HG03064 (cell line): ENCODE data around the gene POLR1C.
"Not testable (repeated sequence)": the region's sequence is repeated elsewhere in the genome, so short reads cannot be mapped to it uniquely, and the experiment has no call there.

ENCODE experiments used
- ATAC-seq: cut with Tn5 transposase; IDR thresholded peaks from one replicate; pipeline ENCODE4 v1.9.1; 2021; ENCODE audit warnings: low read depth; ENCODE audit not compliant: unreplicated experiment

The POLR1C gene

GRCh38 chr6:43516697-43517504, at the start of gene POLR1C, which contains the start of gene YIPF3:
Gene POLR1C, plus strand, starts transcription at chr6:43517089. Its CDS starts 21 bp downstream, at chr6:43517110.
Gene YIPF3, minus strand, starts transcription at chr6:43516926. Its CDS starts 119 bp downstream, at chr6:43516807.
- peak; percentile 68 for ATAC-seq

GRCh38 chr6:43467265-43467664, 49.6 kb upstream of the POLR1C start:
- ATAC-seq = not testable (repeated sequence)

- ATAC-seq = no peak
These were observed 49.1 kb upstream of the POLR1C start for GRCh38 chr6:43467752-43468151.

GRCh38 chr6:43468240-43468639, 48.6 kb upstream of the POLR1C start:
- no peak for ATAC-seq

GRCh38 chr6:43468748-43469681, 47.9 kb upstream of the POLR1C start:
- no peak for ATAC-seq

- ATAC-seq = no peak
These were observed 46.9 kb upstream of the POLR1C start for GRCh38 chr6:43469947-43470346.

- no peak for ATAC-seq
These were observed 45.5 kb upstream of the POLR1C start for GRCh38 chr6:43471399-43471798.

GRCh38 chr6:43472515-43472914, 44.4 kb upstream of the POLR1C start:
- ATAC-seq = no peak

GRCh38 chr6:43475516-43475915, 41.4 kb upstream of the POLR1C start:
- no peak for ATAC-seq

- no peak for ATAC-seq
These were observed 40.1 kb upstream of the POLR1C start for GRCh38 chr6:43476746-43477145.

- ATAC-seq = peak; percentile 85
These were observed 39.5 kb upstream of the POLR1C start, which contains the start of gene TJAP1 for GRCh38 chr6:43477235-43478007. Gene TJAP1, plus strand, starts transcription at chr6:43477570. Its CDS starts 21,432 bp downstream, at chr6:43499002.

- no peak for ATAC-seq
These were observed 38.9 kb upstream of the POLR1C start for GRCh38 chr6:43478008-43478372.

GRCh38 chr6:43481075-43481474, 35.8 kb upstream of the POLR1C start:
- ATAC-seq = no peak

GRCh38 chr6:43481591-43482236, 35.2 kb upstream of the POLR1C start:
- ATAC-seq = no peak

- ATAC-seq = no peak
These were observed 28.1 kb upstream of the POLR1C start for GRCh38 chr6:43488667-43489276.

GRCh38 chr6:43489277-43490072, 27.4 kb upstream of the POLR1C start:
- no peak for ATAC-seq

GRCh38 chr6:43490523-43490939, 26.4 kb upstream of the POLR1C start:
- no peak for ATAC-seq

- ATAC-seq = no peak
These were observed 24.9 kb upstream of the POLR1C start for GRCh38 chr6:43491750-43492661.
